PFSK-1 (cell line): ENCODE results near the gene MAMDC4.

ENCODE experiments used
- FOXP2 ChIP-seq: optimal IDR thresholded peaks from 2 replicates; pipeline ENCODE3; 2011; ENCODE audit warnings: borderline replicate concordance, control low read depth, inconsistent platforms; ENCODE audit not compliant: insufficient read depth; ENCODE audit errors: extremely low read length, extremely low read depth
- POLR2AphosphoS5 ChIP-seq: IDR thresholded peaks from 2 replicates; pipeline ENCODE4 v1.6.1; 2012; ENCODE audit warnings: low read depth, mild to moderate bottlenecking, control low read depth, low read length, moderate library complexity
- REST ChIP-seq, 2 experiments: IDR thresholded peaks; 2 replicates each; pipeline versions ENCODE4 v1.6.1 to v1.8.0; 2011 to 2012; ENCODE audit warnings: low read depth in 2 of 2, low read length in 2 of 2, control low read depth in 1 of 2, inconsistent platforms in 1 of 2, mild to moderate bottlenecking in 1 of 2, moderate library complexity in 1 of 2; ENCODE audit not compliant: insufficient read depth in 1 of 2
- SIN3A ChIP-seq: IDR thresholded peaks from 2 replicates; pipeline ENCODE4 v1.6.1; 2012; ENCODE audit warnings: mild to moderate bottlenecking, low read length, moderate library complexity, borderline replicate concordance; ENCODE audit not compliant: insufficient read depth
- TAF1 ChIP-seq: IDR thresholded peaks from 2 replicates; pipeline ENCODE4 v1.6.1; 2012; ENCODE audit warnings: low read length, control low read depth, borderline replicate concordance; ENCODE audit not compliant: insufficient read depth

MAMDC4 gene

GRCh38 chr9:136806067-136806466 lies 46.1 kb upstream of the MAMDC4 start:
- TF ChIP-seq TAF1 (no peak), REST (IDR thresholded peaks at IDR 0.05; ENCODE audit: insufficient read depth in 1 of 2, low read depth in 2 of 2, low read length in 2 of 2) (no peak), POLR2AphosphoS5 (no peak), FOXP2 (no peak), SIN3A (no peak)

GRCh38 chr9:136806631-136807201 lies 45.4 kb upstream of the MAMDC4 start:
- TF ChIP-seq TAF1 (no peak), FOXP2 (no peak), SIN3A (no peak), REST (IDR thresholded peaks at IDR 0.05; ENCODE audit: insufficient read depth in 1 of 2, low read depth in 2 of 2, low read length in 2 of 2) (no peak), POLR2AphosphoS5 (no peak)

GRCh38 chr9:136807281-136808074 lies 44.7 kb upstream of the MAMDC4 start, which contains the start of gene RABL6:
Gene RABL6 (plus strand): TSS chr9:136807948. CDS start chr9:136808197, 249 bp downstream.
- TF ChIP-seq SIN3A (no peak), TAF1 (peak; percentile 96), POLR2AphosphoS5 (peak; percentile 73; the same call in 1 of the 2 replicates)

- TF ChIP-seq FOXP2 (no peak), TAF1 (no peak), POLR2AphosphoS5 (no peak), REST (IDR thresholded peaks at IDR 0.05; ENCODE audit: insufficient read depth in 1 of 2, low read depth in 2 of 2, low read length in 2 of 2) (no peak), SIN3A (no peak)
Measured at GRCh38 chr9:136808075-136808805, 43.9 kb upstream of the MAMDC4 start.

- TF ChIP-seq SIN3A = no peak
- TF ChIP-seq POLR2AphosphoS5 = no peak
- TF ChIP-seq TAF1 = no peak
Measured at GRCh38 chr9:136808806-136809158, 43.4 kb upstream of the MAMDC4 start.

- TF ChIP-seq TAF1 = no peak
- TF ChIP-seq SIN3A = no peak
- TF ChIP-seq FOXP2 = no peak
- TF ChIP-seq REST (IDR thresholded peaks at IDR 0.05; ENCODE audit: insufficient read depth in 1 of 2, low read depth in 2 of 2, low read length in 2 of 2) = no peak
- no peak for TF ChIP-seq POLR2AphosphoS5
Measured at GRCh38 chr9:136814725-136815421, 37.3 kb upstream of the MAMDC4 start.
